Neural progenitor cell (in vitro differentiated cells): ENCODE measurements around the gene SPATA6.

ENCODE experiments used
- EZH2 ChIP-seq: fragments of 200-600 bp; sonication (generic); IDR thresholded peaks from 2 replicates; pipeline ENCODE4 v1.6.1; 2017; ENCODE audit warnings: antibody characterized with exemption, mild to moderate bottlenecking, moderate library complexity
- TF ChIP-seq, protein P1 (sequence below): fragments of 200-600 bp; sonication (generic); IDR thresholded peaks from 2 replicates; pipeline ENCODE4 v1.5.1; 2017; ENCODE audit warnings: antibody characterized with exemption, mild to moderate bottlenecking

DNA sequence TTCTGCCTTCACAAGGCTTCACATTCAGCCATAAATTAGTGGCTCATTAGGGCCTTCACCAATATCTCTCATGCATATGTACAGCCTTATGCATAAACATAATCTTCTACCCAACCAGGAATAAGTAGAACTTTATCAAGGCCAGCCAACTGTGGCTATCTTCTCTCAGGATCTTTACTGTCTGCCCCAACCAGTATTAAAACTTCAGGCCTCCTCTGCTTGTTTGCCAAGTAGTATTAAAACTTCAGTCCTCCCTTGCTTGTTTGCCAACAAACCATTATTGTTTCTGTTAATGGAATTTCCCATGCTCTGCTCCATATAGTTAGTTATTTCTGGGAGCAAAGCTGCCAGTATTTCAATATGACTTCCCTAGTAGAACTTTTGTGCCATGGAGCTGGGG is 169.4 kb downstream of the SPATA6 start:
- TF ChIP-seq, protein P1, sequence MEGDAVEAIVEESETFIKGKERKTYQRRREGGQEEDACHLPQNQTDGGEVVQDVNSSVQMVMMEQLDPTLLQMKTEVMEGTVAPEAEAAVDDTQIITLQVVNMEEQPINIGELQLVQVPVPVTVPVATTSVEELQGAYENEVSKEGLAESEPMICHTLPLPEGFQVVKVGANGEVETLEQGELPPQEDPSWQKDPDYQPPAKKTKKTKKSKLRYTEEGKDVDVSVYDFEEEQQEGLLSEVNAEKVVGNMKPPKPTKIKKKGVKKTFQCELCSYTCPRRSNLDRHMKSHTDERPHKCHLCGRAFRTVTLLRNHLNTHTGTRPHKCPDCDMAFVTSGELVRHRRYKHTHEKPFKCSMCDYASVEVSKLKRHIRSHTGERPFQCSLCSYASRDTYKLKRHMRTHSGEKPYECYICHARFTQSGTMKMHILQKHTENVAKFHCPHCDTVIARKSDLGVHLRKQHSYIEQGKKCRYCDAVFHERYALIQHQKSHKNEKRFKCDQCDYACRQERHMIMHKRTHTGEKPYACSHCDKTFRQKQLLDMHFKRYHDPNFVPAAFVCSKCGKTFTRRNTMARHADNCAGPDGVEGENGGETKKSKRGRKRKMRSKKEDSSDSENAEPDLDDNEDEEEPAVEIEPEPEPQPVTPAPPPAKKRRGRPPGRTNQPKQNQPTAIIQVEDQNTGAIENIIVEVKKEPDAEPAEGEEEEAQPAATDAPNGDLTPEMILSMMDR, result no peak
- TF ChIP-seq EZH2, result no peak
